GM23338 (cell line): ENCODE data around the gene POU3F2. TPM values are rescaled to one million over a fixed set of nuclear protein-coding genes. Genes with fewer than 3 reads are reported as not detected.

ENCODE experiments used
- polyA plus RNA-seq: library from polyadenylated mRNA; unstranded; fragments of >200 nt; fragmentation: Nextera tagmentation; extraction: Ambion mirVana; gene quantifications from 2 replicates; pipeline ENCODE4 v1.2.1, GENCODE V29; 2016
- total RNA-seq: library from RNA; depleted of rRNA; stranded (reverse); fragments of >200 nt; shearing (Covaris generic); gene quantifications from 2 replicates; pipeline ENCODE4 v1.2.3, GENCODE V29; 2014; rRNA removed

Gene POU3F2
- total and polyA plus RNA-seq, 2 experiments from 2014 or later: 0.26 to 0.76 TPM

Other genes with a start within 250 kb of the POU3F2 start
- gene FBXL4, start 113.4 kb downstream of the POU3F2 start, total RNA-seq: 16.9 and 23.4 TPM in 2 replicates
- gene FBXL4, start 113.4 kb downstream of the POU3F2 start, polyA plus RNA-seq: 6.8 and 8.5 TPM in 2 replicates